ENCODE measurements around the gene CCDC7.
A peak's percentile ranks its signal among the peaks of the same experiment; 100 is the strongest.

CCDC7 gene

DNA sequence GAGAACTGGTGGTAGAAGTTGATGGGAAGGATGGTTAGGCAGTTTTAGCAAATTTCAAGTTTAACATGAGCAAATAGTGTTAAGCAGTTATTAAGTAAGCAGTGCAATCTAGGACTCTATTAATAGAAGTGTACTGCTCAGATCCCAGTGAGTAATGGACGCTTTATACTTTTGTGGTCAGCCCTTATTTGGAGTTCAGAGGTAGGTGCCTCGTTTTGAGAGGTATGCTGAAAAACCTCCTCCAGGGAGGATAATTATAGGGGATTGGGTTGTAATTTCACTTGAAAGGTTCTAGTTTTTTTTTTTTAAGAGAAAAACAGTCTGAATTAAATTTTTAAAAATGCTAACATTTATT lies 33.5 kb upstream of the CCDC7 start:
- no peak overlapping the region for H3K9ac ChIP-seq (ENCODE audit: low read depth in 1 of 2, low read length in 2 of 2)
- peaks cover 0 to 2% of the 10 kb centered on the region in 2 donors for H3K4me1 ChIP-seq (ENCODE audit: control insufficient read depth in 2 of 2, insufficient read depth in 2 of 2, low read length in 2 of 2)
- H3K27me3 ChIP-seq (ENCODE audit: control insufficient read depth in 2 of 2, insufficient read depth in 2 of 2, low read length in 2 of 2) = no peaks in the 10 kb centered on the region
- H3K9me3 ChIP-seq (ENCODE audit: control insufficient read depth in 2 of 2, low read length in 2 of 2) = no peaks in the 10 kb centered on the region
- H3K36me3 ChIP-seq (ENCODE audit: control insufficient read depth in 2 of 2, insufficient read depth in 2 of 2, low read length in 2 of 2) = no peaks in the 10 kb centered on the region
- no peak overlapping the region for H3K27ac ChIP-seq (ENCODE audit: low read depth in 2 of 2, low read length in 2 of 2)
- no peak overlapping the region for H3K4me3 ChIP-seq (ENCODE audit: low read length in 2 of 2)

DNA sequence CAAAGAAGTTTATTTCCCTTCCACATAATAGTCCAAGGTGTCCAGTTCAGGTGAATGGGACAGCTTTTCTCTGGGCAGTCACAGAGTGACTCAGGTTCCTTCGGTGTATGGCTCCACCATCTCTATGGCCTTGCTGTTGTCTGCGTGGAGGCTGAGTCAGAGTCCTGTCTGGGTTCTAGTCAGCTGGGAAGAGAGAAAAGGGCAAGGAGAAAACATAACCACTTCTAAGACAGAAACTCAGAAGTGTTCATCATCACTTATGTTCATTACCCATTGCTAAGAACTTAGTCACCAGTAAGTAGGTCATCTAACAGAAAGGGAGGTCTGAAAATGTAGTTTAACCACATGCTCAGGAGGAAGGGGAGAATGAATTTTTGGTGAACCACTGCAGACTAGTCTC lies 32.4 kb upstream of the CCDC7 start:
- H3K9ac ChIP-seq (ENCODE audit: low read depth in 1 of 2, low read length in 2 of 2) = no peak overlapping the region
- no peaks in the 10 kb centered on the region for H3K9me3 ChIP-seq (ENCODE audit: control insufficient read depth in 2 of 2, low read length in 2 of 2)

GRCh38 chr10:32415361-32415760 lies 30.6 kb upstream of the CCDC7 start:
- no peaks in the 10 kb centered on the region for H3K27me3 ChIP-seq (ENCODE audit: control insufficient read depth in 2 of 2, insufficient read depth in 2 of 2, low read length in 2 of 2)
- H3K4me1 ChIP-seq (ENCODE audit: control insufficient read depth in 2 of 2, insufficient read depth in 2 of 2, low read length in 2 of 2) = no peaks in the 10 kb centered on the region
- no peak overlapping the region for H3K4me3 ChIP-seq (ENCODE audit: low read length in 2 of 2)
- no peaks in the 10 kb centered on the region for H3K36me3 ChIP-seq (ENCODE audit: control insufficient read depth in 2 of 2, insufficient read depth in 2 of 2, low read length in 2 of 2)
- H3K9me3 ChIP-seq (ENCODE audit: control insufficient read depth in 2 of 2, low read length in 2 of 2) = no peaks in the 10 kb centered on the region
- no peak overlapping the region for H3K9ac ChIP-seq (ENCODE audit: low read depth in 1 of 2, low read length in 2 of 2)
- H3K27ac ChIP-seq (ENCODE audit: low read depth in 2 of 2, low read length in 2 of 2) = no peak overlapping the region

More for the DNA sequence above, 32.4 kb upstream of the CCDC7 start:
- no peak overlapping the region for H3K4me3 ChIP-seq (ENCODE audit: low read length in 2 of 2)
- peaks cover 0 to 2% of the 10 kb centered on the region in 2 donors for H3K4me1 ChIP-seq (ENCODE audit: control insufficient read depth in 2 of 2, insufficient read depth in 2 of 2, low read length in 2 of 2)
- H3K36me3 ChIP-seq (ENCODE audit: control insufficient read depth in 2 of 2, insufficient read depth in 2 of 2, low read length in 2 of 2) = no peaks in the 10 kb centered on the region
- H3K27me3 ChIP-seq (ENCODE audit: control insufficient read depth in 2 of 2, insufficient read depth in 2 of 2, low read length in 2 of 2) = no peaks in the 10 kb centered on the region
- no peak overlapping the region for H3K27ac ChIP-seq (ENCODE audit: low read depth in 2 of 2, low read length in 2 of 2)

- H3K27me3 ChIP-seq (ENCODE audit: control insufficient read depth in 2 of 2, insufficient read depth in 2 of 2, low read length in 2 of 2) = no peaks in the 10 kb centered on the region
- H3K36me3 ChIP-seq (ENCODE audit: control insufficient read depth in 2 of 2, insufficient read depth in 2 of 2, low read length in 2 of 2) = no peaks in the 10 kb centered on the region
- no peaks in the 10 kb centered on the region for H3K9me3 ChIP-seq (ENCODE audit: control insufficient read depth in 2 of 2, low read length in 2 of 2)
- no peak overlapping the region for H3K27ac ChIP-seq (ENCODE audit: low read depth in 2 of 2, low read length in 2 of 2)
- H3K9ac ChIP-seq (ENCODE audit: low read depth in 1 of 2, low read length in 2 of 2) = no peak overlapping the region
- H3K4me1 ChIP-seq (ENCODE audit: control insufficient read depth in 2 of 2, insufficient read depth in 2 of 2, low read length in 2 of 2) = no peaks in the 10 kb centered on the region
- H3K4me3 ChIP-seq (ENCODE audit: low read length in 2 of 2) = no peak overlapping the region
Observed at GRCh38 chr10:32417911-32418547, 27.9 kb upstream of the CCDC7 start.

DNA sequence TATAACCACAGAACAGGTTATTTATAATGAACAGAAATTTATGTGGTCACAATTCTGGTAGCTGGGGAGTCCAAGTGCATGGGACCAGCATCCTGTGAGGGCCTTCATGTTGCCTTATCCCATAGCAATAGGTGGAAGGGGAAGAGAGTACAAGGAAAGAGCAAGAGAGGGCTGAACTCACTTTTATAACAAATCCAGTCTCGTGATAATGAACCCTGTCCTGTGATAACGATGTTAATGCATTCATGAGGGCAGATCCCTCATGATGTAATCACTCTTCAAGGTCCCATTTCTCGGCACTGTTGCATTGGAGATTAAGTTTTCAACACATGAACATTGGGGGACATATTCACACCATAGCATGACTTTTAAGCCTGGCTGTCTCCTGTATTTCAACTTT lies 27.4 kb upstream of the CCDC7 start:
- H3K4me1 ChIP-seq (ENCODE audit: control insufficient read depth in 2 of 2, insufficient read depth in 2 of 2, low read length in 2 of 2) = no peaks in the 10 kb centered on the region
- H3K4me3 ChIP-seq (ENCODE audit: low read length in 2 of 2) = no peak overlapping the region
- H3K27me3 ChIP-seq (ENCODE audit: control insufficient read depth in 2 of 2, insufficient read depth in 2 of 2, low read length in 2 of 2) = no peaks in the 10 kb centered on the region
- H3K36me3 ChIP-seq (ENCODE audit: control insufficient read depth in 2 of 2, insufficient read depth in 2 of 2, low read length in 2 of 2) = no peaks in the 10 kb centered on the region
- H3K9ac ChIP-seq (ENCODE audit: low read depth in 1 of 2, low read length in 2 of 2) = no peak overlapping the region
- H3K9me3 ChIP-seq (ENCODE audit: control insufficient read depth in 2 of 2, low read length in 2 of 2) = no peaks in the 10 kb centered on the region
- H3K27ac ChIP-seq (ENCODE audit: low read depth in 2 of 2, low read length in 2 of 2) = no peak overlapping the region

DNA sequence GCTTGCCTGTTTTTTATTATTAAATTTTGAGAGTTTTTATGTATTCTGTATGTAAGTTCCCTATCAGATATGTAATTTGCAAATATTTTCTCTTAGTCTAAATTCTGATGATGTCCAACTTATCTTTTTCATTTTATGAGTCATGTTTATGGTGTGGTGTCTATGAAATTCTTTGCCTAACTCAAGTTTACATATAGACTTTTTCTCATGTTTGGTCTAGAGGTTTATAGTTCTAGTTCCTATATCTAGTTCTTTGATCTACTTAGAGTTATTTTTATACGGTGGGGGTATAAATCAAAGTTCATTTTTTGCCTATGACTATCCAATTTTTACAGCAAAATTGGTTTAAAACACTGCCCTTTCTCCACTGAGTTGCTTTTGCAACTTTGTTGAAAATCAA lies 26.3 kb upstream of the CCDC7 start:
- Histone ChIP-seq H3K36me3 (ENCODE audit: control insufficient read depth in 2 of 2, insufficient read depth in 2 of 2, low read length in 2 of 2) (no peaks in the 10 kb centered on the region), H3K4me3 (ENCODE audit: low read length in 2 of 2) (no peak overlapping the region), H3K9me3 (ENCODE audit: control insufficient read depth in 2 of 2, low read length in 2 of 2) (no peaks in the 10 kb centered on the region), H3K9ac (ENCODE audit: low read depth in 1 of 2, low read length in 2 of 2) (no peak overlapping the region), H3K27ac (ENCODE audit: low read depth in 2 of 2, low read length in 2 of 2) (no peak overlapping the region), H3K4me1 (ENCODE audit: control insufficient read depth in 2 of 2, insufficient read depth in 2 of 2, low read length in 2 of 2) (no peaks in the 10 kb centered on the region), H3K27me3 (ENCODE audit: control insufficient read depth in 2 of 2, insufficient read depth in 2 of 2, low read length in 2 of 2) (no peaks in the 10 kb centered on the region)

- H3K4me3 ChIP-seq (ENCODE audit: low read length in 2 of 2) = no peak overlapping the region
- H3K9me3 ChIP-seq (ENCODE audit: control insufficient read depth in 2 of 2, low read length in 2 of 2) = no peaks in the 10 kb centered on the region
- no peaks in the 10 kb centered on the region for H3K4me1 ChIP-seq (ENCODE audit: control insufficient read depth in 2 of 2, insufficient read depth in 2 of 2, low read length in 2 of 2)
- H3K27me3 ChIP-seq (ENCODE audit: control insufficient read depth in 2 of 2, insufficient read depth in 2 of 2, low read length in 2 of 2) = no peaks in the 10 kb centered on the region
- no peak overlapping the region for H3K27ac ChIP-seq (ENCODE audit: low read depth in 2 of 2, low read length in 2 of 2)
- no peak overlapping the region for H3K9ac ChIP-seq (ENCODE audit: low read depth in 1 of 2, low read length in 2 of 2)
- no peaks in the 10 kb centered on the region for H3K36me3 ChIP-seq (ENCODE audit: control insufficient read depth in 2 of 2, insufficient read depth in 2 of 2, low read length in 2 of 2)
Observed at GRCh38 chr10:32426186-32426585, 19.8 kb upstream of the CCDC7 start.

- Histone ChIP-seq H3K9ac (ENCODE audit: low read depth in 1 of 2, low read length in 2 of 2) (no peak overlapping the region), H3K9me3 (ENCODE audit: control insufficient read depth in 2 of 2, low read length in 2 of 2) (no peaks in the 10 kb centered on the region), H3K27me3 (ENCODE audit: control insufficient read depth in 2 of 2, insufficient read depth in 2 of 2, low read length in 2 of 2) (no peaks in the 10 kb centered on the region), H3K36me3 (ENCODE audit: control insufficient read depth in 2 of 2, insufficient read depth in 2 of 2, low read length in 2 of 2) (no peaks in the 10 kb centered on the region), H3K4me3 (ENCODE audit: low read length in 2 of 2) (no peak overlapping the region), H3K27ac (ENCODE audit: low read depth in 2 of 2, low read length in 2 of 2) (no peak overlapping the region), H3K4me1 (ENCODE audit: control insufficient read depth in 2 of 2, insufficient read depth in 2 of 2, low read length in 2 of 2) (peaks cover 0 to 6% of the 10 kb centered on the region in 2 donors)
Observed at GRCh38 chr10:32433542-32433941, 12.4 kb upstream of the CCDC7 start.

DNA sequence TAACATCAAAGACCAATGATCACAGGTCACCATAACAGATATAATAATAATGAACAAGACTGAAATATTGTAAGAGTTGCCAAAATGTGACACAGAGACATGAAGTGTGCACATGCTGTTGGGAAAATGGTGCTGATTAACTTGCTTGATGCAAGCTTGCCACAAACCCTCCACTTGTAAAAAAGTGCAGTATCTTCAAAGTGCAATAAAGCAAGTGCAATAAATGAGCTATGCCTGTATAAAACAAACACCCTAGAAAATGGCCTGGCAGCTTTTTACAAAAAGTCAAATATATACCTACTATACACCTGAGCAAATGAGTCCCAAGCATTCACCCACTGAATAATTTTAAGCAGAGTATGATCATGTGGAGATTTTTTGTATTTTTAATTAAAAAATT lies 9.7 kb upstream of the CCDC7 start:
- H3K4me3 ChIP-seq (ENCODE audit: low read length in 2 of 2) = no peak overlapping the region
- H3K27me3 ChIP-seq (ENCODE audit: control insufficient read depth in 2 of 2, insufficient read depth in 2 of 2, low read length in 2 of 2) = no peaks in the 10 kb centered on the region
- H3K9me3 ChIP-seq (ENCODE audit: control insufficient read depth in 2 of 2, low read length in 2 of 2) = no peaks in the 10 kb centered on the region
- no peaks in the 10 kb centered on the region for H3K36me3 ChIP-seq (ENCODE audit: control insufficient read depth in 2 of 2, insufficient read depth in 2 of 2, low read length in 2 of 2)
- no peak overlapping the region for H3K27ac ChIP-seq (ENCODE audit: low read depth in 2 of 2, low read length in 2 of 2)
- H3K4me1 ChIP-seq (ENCODE audit: control insufficient read depth in 2 of 2, insufficient read depth in 2 of 2, low read length in 2 of 2) = peaks cover 0 to 6% of the 10 kb centered on the region in 2 donors
- H3K9ac ChIP-seq (ENCODE audit: low read depth in 1 of 2, low read length in 2 of 2) = no peak overlapping the region

DNA sequence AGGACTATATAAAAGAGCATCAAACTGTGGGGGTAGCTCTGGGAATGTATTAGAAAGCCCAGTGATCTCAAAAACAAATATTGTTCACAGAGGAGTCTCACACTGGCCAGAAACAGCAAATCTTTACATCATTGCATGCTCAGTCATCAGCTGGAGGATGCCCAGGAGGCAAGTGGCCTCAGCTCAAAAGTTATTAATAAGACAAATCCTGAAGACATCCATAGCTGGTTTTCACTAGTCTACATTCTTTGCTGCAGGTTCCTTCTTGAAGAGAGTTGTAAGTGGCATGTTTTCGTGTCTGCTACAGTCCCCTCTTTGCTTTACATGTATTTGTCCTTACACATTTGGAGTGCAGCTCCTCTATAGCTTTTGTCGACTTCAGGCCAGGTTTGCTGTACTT lies 8.6 kb upstream of the CCDC7 start:
- Histone ChIP-seq H3K4me1 (ENCODE audit: control insufficient read depth in 2 of 2, insufficient read depth in 2 of 2, low read length in 2 of 2) (peaks cover 0 to 6% of the 10 kb centered on the region in 2 donors), H3K27me3 (ENCODE audit: control insufficient read depth in 2 of 2, insufficient read depth in 2 of 2, low read length in 2 of 2) (no peaks in the 10 kb centered on the region), H3K27ac (ENCODE audit: low read depth in 2 of 2, low read length in 2 of 2) (no peak overlapping the region), H3K4me3 (ENCODE audit: low read length in 2 of 2) (no peak overlapping the region), H3K9ac (ENCODE audit: low read depth in 1 of 2, low read length in 2 of 2) (no peak overlapping the region), H3K36me3 (ENCODE audit: control insufficient read depth in 2 of 2, insufficient read depth in 2 of 2, low read length in 2 of 2) (no peaks in the 10 kb centered on the region), H3K9me3 (ENCODE audit: control insufficient read depth in 2 of 2, low read length in 2 of 2) (no peaks in the 10 kb centered on the region)

DNA sequence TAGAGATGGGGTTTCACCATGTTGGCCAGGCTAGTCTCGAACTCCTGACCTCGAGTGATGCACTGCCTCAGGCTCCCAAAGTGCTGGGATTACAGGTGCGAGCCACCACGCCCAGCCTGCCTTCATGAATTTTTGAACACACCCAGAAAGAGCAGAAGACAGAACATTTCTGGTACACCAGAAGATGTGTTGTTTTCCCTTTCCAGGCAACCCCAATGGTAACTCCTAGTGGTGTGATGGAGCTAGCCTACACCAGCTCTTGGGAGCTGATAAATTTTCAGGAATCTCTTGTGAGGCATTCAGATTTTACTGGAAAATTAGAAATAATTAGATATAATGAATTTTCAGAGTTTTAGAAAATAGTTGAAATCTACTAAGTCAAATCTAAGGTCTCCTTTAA lies 904 bp upstream of the CCDC7 start:
- no peaks in the 10 kb centered on the region for H3K9me3 ChIP-seq (ENCODE audit: control insufficient read depth in 2 of 2, low read length in 2 of 2)
- peaks cover 2 to 3% of the 10 kb centered on the region in 2 donors for H3K4me1 ChIP-seq (ENCODE audit: control insufficient read depth in 2 of 2, insufficient read depth in 2 of 2, low read length in 2 of 2)
- peak overlapping the region; percentile 80 to 95 for H3K4me3 ChIP-seq (ENCODE audit: low read length in 2 of 2)
- H3K36me3 ChIP-seq (ENCODE audit: control insufficient read depth in 2 of 2, insufficient read depth in 2 of 2, low read length in 2 of 2) = no peaks in the 10 kb centered on the region
- no peak overlapping the region for H3K9ac ChIP-seq (ENCODE audit: low read depth in 1 of 2, low read length in 2 of 2)
- H3K27ac ChIP-seq (ENCODE audit: low read depth in 2 of 2, low read length in 2 of 2) = no peak overlapping the region
- H3K27me3 ChIP-seq (ENCODE audit: control insufficient read depth in 2 of 2, insufficient read depth in 2 of 2, low read length in 2 of 2) = no peaks in the 10 kb centered on the region
